Left hindlimb (tissue), 1 donor: ENCODE data around the gene TMC6.
"Not testable (repeated sequence)": the region's sequence is repeated elsewhere in the genome, so short reads cannot be mapped to it uniquely, and the experiment has no call there.

ENCODE experiments used
- DNase-seq: peaks from one replicate; pipeline ENCODE4 v3.0.0-alpha.2; 2018

Gene TMC6

GRCh38 chr17:78154903-78155811 lies 26.6 kb upstream of the TMC6 start:
- DNase-seq = no peak

GRCh38 chr17:78151514-78152008 lies 23.0 kb upstream of the TMC6 start:
- DNase-seq = no peak

- no peak for DNase-seq
These were observed 19.9 kb upstream of the TMC6 start for GRCh38 chr17:78148286-78149016.

- no peak for DNase-seq
These were observed 18.9 kb upstream of the TMC6 start for GRCh38 chr17:78147315-78147998.

GRCh38 chr17:78146881-78147280 lies 18.3 kb upstream of the TMC6 start:
- no peak for DNase-seq

- DNase-seq = no peak
These were observed 17.9 kb upstream of the TMC6 start for GRCh38 chr17:78146471-78146869.

GRCh38 chr17:78144736-78145641 lies 16.4 kb upstream of the TMC6 start:
- DNase-seq = no peak

GRCh38 chr17:78144147-78144719 lies 15.7 kb upstream of the TMC6 start:
- DNase-seq = peak; percentile 77

- DNase-seq = no peak
These were observed 14.9 kb upstream of the TMC6 start for GRCh38 chr17:78143214-78144146.

- DNase-seq = no peak
These were observed 13.7 kb upstream of the TMC6 start for GRCh38 chr17:78142119-78142861.

GRCh38 chr17:78141437-78142118 lies 13.0 kb upstream of the TMC6 start:
- no peak for DNase-seq

GRCh38 chr17:78140169-78141051 lies 11.9 kb upstream of the TMC6 start:
- DNase-seq = peak; percentile 83

- not testable (repeated sequence) for DNase-seq
These were observed 11.3 kb upstream of the TMC6 start for GRCh38 chr17:78139861-78140168.

GRCh38 chr17:78138204-78139060 lies 9.9 kb upstream of the TMC6 start:
- DNase-seq = no peak

GRCh38 chr17:78137392-78138203 lies 9.0 kb upstream of the TMC6 start:
- no peak for DNase-seq

GRCh38 chr17:78135858-78136500 lies 7.4 kb upstream of the TMC6 start:
- no peak for DNase-seq
